Mammary epithelial cell (primary cell): Measurements from ENCODE around the gene FHIT.

ENCODE experiments used
- EZH2 ChIP-seq: IDR thresholded peaks from 2 replicates; pipeline ENCODE4 v1.6.1; 2012; ENCODE audit warnings: low read length, inconsistent platforms, borderline replicate concordance
- TF ChIP-seq, protein P1 (sequence below), 2 donors: IDR thresholded peaks in 1 of 2; conservative IDR thresholded peaks in 1 of 2; 2 replicates each; pipeline ENCODE4 v1.5.1; 2011 to 2012; ENCODE audit warnings: inconsistent platforms in 2 of 2, low read length in 2 of 2, mild to moderate bottlenecking in 2 of 2, control low read depth in 1 of 2, low read depth in 1 of 2; ENCODE audit not compliant: insufficient read depth in 1 of 2; ENCODE audit errors: extremely low read depth in 1 of 2

DNA sequence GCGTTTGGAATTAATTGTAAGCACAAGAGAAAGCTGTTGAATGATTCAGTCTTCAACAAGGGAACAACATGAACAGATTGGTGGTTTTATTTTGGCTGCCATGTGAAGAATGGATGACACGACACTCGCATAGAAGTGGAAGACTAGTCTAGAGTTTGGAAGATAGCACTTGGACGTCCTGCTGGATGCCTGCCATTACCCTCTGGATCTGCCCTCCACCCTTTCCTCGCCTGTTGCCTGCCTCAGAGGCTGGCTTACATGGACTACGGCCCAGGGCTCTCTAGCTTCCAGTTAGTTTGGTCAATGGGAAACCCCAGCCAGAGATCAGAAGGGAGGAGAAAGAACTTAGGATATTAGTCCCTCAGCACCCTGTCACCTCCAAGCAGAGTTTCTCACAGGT, 493.5 kb downstream of the FHIT start:
- TF ChIP-seq, protein P1, sequence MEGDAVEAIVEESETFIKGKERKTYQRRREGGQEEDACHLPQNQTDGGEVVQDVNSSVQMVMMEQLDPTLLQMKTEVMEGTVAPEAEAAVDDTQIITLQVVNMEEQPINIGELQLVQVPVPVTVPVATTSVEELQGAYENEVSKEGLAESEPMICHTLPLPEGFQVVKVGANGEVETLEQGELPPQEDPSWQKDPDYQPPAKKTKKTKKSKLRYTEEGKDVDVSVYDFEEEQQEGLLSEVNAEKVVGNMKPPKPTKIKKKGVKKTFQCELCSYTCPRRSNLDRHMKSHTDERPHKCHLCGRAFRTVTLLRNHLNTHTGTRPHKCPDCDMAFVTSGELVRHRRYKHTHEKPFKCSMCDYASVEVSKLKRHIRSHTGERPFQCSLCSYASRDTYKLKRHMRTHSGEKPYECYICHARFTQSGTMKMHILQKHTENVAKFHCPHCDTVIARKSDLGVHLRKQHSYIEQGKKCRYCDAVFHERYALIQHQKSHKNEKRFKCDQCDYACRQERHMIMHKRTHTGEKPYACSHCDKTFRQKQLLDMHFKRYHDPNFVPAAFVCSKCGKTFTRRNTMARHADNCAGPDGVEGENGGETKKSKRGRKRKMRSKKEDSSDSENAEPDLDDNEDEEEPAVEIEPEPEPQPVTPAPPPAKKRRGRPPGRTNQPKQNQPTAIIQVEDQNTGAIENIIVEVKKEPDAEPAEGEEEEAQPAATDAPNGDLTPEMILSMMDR (conservative IDR thresholded peaks at IDR 0.05 in 1 of 2, IDR thresholded peaks at IDR 0.05 in 1 of 2; ENCODE audit: extremely low read depth in 1 of 2, insufficient read depth in 1 of 2, low read depth in 1 of 2, low read length in 2 of 2), result no peak
- no peak for TF ChIP-seq EZH2
